ENCODE data around the gene COG5.
A peak's percentile ranks its signal among the peaks of the same experiment; 100 is the strongest.

COG5 gene

GRCh38 chr7:107168233-107169119 is 395.2 kb downstream of the COG5 start, which contains the start of gene HBP1 (continued):
- TF ChIP-seq ZNF280C (tag by site-specific recombination; IDR thresholded peaks at IDR 0.05) (no peak), KLF16 (tag by site-specific recombination; IDR thresholded peaks at IDR 0.05) (peak; percentile 65), ZNF398 (tag by site-specific recombination; IDR thresholded peaks at IDR 0.05) (peak; percentile 44; the same call in 1 of the 2 replicates), KLF9 (tag by site-specific recombination; IDR thresholded peaks at IDR 0.05; ENCODE audit: low read depth) (peak; percentile 81), ZNF843 (tag by site-specific recombination; IDR thresholded peaks at IDR 0.05) (peak; percentile 51; the same call in 1 of the 2 replicates), BCL6B (tag by site-specific recombination; IDR thresholded peaks at IDR 0.05) (no peak), SCRT2 (tag by site-specific recombination; IDR thresholded peaks at IDR 0.05) (no peak; the same call in 1 of the 2 replicates), REPIN1 (tag by site-specific recombination; IDR thresholded peaks at IDR 0.05; ENCODE audit: low read depth) (0 out of 2 replicates have a peak, but pooled peaks have one; percentile 17), ZBTB44 (tag by site-specific recombination; IDR thresholded peaks at IDR 0.05) (peak; percentile 81), ZNF324 (tag by site-specific recombination; IDR thresholded peaks at IDR 0.05) (peak; percentile 58; the same call in 1 of the 2 replicates), ZNF600 (tag by site-specific recombination; IDR thresholded peaks at IDR 0.05) (peak; percentile 90), KLF10 (tag by site-specific recombination; IDR thresholded peaks at IDR 0.05) (peak; percentile 63; the same call in 1 of the 2 replicates), SP7 (tag by site-specific recombination; IDR thresholded peaks at IDR 0.05) (peak; percentile 75), ZNF580 (tag by site-specific recombination; IDR thresholded peaks at IDR 0.05) (no peak), ZNF184 (tag by site-specific recombination; IDR thresholded peaks at IDR 0.05) (no peak; the same call in 1 of the 2 replicates), KLF17 (tag by site-specific recombination; IDR thresholded peaks at IDR 0.05) (peak; percentile 83; the same call in 1 of the 2 replicates), ZNF423 (tag by site-specific recombination; IDR thresholded peaks at IDR 0.05) (peak; percentile 75), ZBTB17 (tag by site-specific recombination; IDR thresholded peaks at IDR 0.05) (peak; percentile 93), PRDM1 (tag by site-specific recombination; IDR thresholded peaks at IDR 0.05) (peak; percentile 77; the same call in 1 of the 2 replicates), ZNF692 (tag by site-specific recombination; IDR thresholded peaks at IDR 0.05) (peak; percentile 82), ZBTB48 (tag by site-specific recombination; IDR thresholded peaks at IDR 0.05) (peak; percentile 74), FEZF1 (tag by site-specific recombination; IDR thresholded peaks at IDR 0.05) (peak; percentile 41; the same call in 1 of the 2 replicates), ZNF221 (tag by site-specific recombination; IDR thresholded peaks at IDR 0.05; ENCODE audit: borderline replicate concordance) (0 out of 2 replicates have a peak, but pooled peaks have one; percentile 49), ZSCAN30 (tag by site-specific recombination; IDR thresholded peaks at IDR 0.05) (peak; percentile 93), ZNF157 (tag by site-specific recombination; IDR thresholded peaks at IDR 0.05) (no peak), ZNF335 (tag by site-specific recombination; conservative IDR thresholded peaks at IDR 0.05) (peak; percentile 7), ZNF558 (tag by site-specific recombination; IDR thresholded peaks at IDR 0.05) (peak; percentile 28; the same call in 1 of the 2 replicates), ZXDB (tag by site-specific recombination; IDR thresholded peaks at IDR 0.05) (peak; percentile 56)

Measured in HEK293 (cell line).